Heart left ventricle (tissue), 13 donors: ENCODE results near the gene OR5K4.

Source experiments
- CTCF ChIP-seq, 12 donors: fragments of 200-600 bp; sonication (generic) in 4 of 12; IDR thresholded peaks; one replicate each; pipeline versions ENCODE4 v1.5.0 to v1.8.0; 2018 to 2022; ENCODE audit warnings: antibody characterized with exemption in 12 of 12, mild to moderate bottlenecking in 5 of 12
- POLR2A ChIP-seq, 2 donors: fragments of 450-650 bp; IDR thresholded peaks; one replicate each; pipeline ENCODE4 v1.6.1; 2017; ENCODE audit warnings: antibody characterized with exemption in 2 of 2, mild to moderate bottlenecking in 2 of 2, moderate library complexity in 2 of 2
- donor health status: ischemic (EF 13 %, LVEDD 7.1; RV severe dilation, severe dysfunction).
- donor health status: DM: no; HTN: yes; CAD: no.
- donor health status: DM: no; HTN: no; CAD: no.
- donor health status: ischemic (EF 25% LVEDD 6.9; RV normal size, moderate dysfunction).
- donor health status: ischemic (EF 25% LVEDD 5.7; RV mildly dilated, moderate dysfunction).
- donor health status: ischemic (EF 35%, LVEDD 5.7; RV mildly dilated, moderate dysfunction).
- donor health status: nonischemic (EF 11% LVEDD 7.7; RV severe dilation, severe dysfunction).
- donor health status: DM: yes; HTN: yes; CAD: no.
- donor health status: PGD.
- donor health status: ischemic (EF 29% LVEDD 5.4; RV normal size, mild dysfunction).
- donor health status: nonischemic (EF 23%, LVEDD 6.1; RV moderate dilation, normal function).

- TF ChIP-seq CTCF (IDR thresholded peaks at IDR 0.05) = no peak
- TF ChIP-seq POLR2A (IDR thresholded peaks at IDR 0.05) = no peak
Measured at GRCh38 chr3:98372445-98372844, 18.8 kb downstream of the OR5K4 start.
